Lower leg skin (tissue), 4 donors: ENCODE measurements around the gene ZCCHC24. TPM values are rescaled to one million over a fixed set of nuclear protein-coding genes. Genes with fewer than 3 reads are reported as not detected.
A peak's percentile ranks its signal among the peaks of the same experiment; 100 is the strongest.

Experiments
- DNase-seq, 2 donors: peaks; one replicate each; pipeline ENCODE4 v3.0.0-alpha.2; 2019; ENCODE audit warnings: low spot score in 2 of 2
- H3K4me3 ChIP-seq: fragments of 200-600 bp; sonication (generic); 2 replicates; pipeline ENCODE4 v1.5.1; 2017; ENCODE audit warnings: mild to moderate bottlenecking, low read depth; ENCODE audit not compliant: poor library complexity, severe bottlenecking
- POLR2A ChIP-seq, 2 donors: fragments of 450-650 bp; IDR thresholded peaks; one replicate each; pipeline ENCODE4 v1.6.1; 2016 to 2017; ENCODE audit warnings: antibody characterized with exemption in 2 of 2, mild to moderate bottlenecking in 1 of 2, moderate library complexity in 1 of 2
- WGBS, 2 donors: methylation state at CpG; one replicate each; pipeline ENCODE4 v1.1.5; 2018; 5-methylcytosine and 5-hydroxymethylcytosine counted together
- intact Hi-C: fragments of 100-400 bp; cut with DNase I; formaldehyde crosslinking; loops from one replicate; pipeline ENCODE4 v1.15.0; 2023; ENCODE audit warnings: low total_unique reads
- total RNA-seq, 4 donors: library from RNA; depleted of rRNA; stranded (reverse); fragments of >200 nt; gene quantifications; one replicate each; pipeline ENCODE4 v1.1.0, GENCODE V29; 2016
- TF ChIP-seq, protein P1 (sequence below), 3 donors: fragments of 450-650 bp; IDR thresholded peaks; one replicate each; pipeline ENCODE4 v1.5.1; 2016; ENCODE audit warnings: antibody characterized with exemption in 3 of 3, mild to moderate bottlenecking in 3 of 3, moderate library complexity in 2 of 3

Gene ZCCHC24
- total RNA-seq, 4 donors from 2014 or later: 9.9 to 16.8 (median 13.1) TPM

DNA sequence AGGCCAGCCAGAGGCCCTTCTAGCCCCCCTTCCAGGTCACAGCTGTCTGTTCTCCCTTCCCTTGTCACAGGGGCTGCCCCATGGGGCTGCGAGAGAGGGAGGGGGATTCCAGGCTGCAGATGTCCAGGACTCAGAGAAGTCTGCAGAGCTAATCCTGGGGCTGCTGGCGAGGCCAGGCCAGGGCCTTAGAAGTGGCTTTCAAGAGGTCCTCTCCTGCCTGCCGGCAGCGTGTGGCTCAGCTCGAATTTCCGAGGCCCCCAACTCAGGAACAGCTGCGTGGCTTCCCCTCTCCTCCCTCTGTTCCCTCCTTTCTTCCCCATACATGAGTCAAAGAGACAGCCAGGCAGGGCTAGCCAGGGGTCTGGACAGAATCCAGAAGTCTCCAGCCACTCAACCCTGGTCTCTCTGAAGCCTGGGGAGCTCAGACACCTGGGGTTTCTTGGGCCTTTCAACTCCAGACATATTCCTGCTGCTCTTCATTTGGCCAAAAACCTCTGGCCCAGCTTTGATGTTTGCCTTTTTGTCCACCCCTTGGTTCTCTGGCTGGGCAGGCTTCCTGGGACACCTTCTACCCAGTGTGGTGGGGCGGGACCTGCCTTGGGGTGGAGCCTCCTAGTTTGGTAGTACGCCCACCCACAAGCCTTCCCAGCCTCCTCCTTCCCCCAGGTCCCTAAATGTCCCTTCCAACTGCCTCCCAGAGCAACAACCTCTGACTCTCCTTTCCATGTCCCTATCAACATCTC is 45.1 kb upstream of the ZCCHC24 start:
- TF ChIP-seq, protein P1, sequence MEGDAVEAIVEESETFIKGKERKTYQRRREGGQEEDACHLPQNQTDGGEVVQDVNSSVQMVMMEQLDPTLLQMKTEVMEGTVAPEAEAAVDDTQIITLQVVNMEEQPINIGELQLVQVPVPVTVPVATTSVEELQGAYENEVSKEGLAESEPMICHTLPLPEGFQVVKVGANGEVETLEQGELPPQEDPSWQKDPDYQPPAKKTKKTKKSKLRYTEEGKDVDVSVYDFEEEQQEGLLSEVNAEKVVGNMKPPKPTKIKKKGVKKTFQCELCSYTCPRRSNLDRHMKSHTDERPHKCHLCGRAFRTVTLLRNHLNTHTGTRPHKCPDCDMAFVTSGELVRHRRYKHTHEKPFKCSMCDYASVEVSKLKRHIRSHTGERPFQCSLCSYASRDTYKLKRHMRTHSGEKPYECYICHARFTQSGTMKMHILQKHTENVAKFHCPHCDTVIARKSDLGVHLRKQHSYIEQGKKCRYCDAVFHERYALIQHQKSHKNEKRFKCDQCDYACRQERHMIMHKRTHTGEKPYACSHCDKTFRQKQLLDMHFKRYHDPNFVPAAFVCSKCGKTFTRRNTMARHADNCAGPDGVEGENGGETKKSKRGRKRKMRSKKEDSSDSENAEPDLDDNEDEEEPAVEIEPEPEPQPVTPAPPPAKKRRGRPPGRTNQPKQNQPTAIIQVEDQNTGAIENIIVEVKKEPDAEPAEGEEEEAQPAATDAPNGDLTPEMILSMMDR (IDR thresholded peaks at IDR 0.05): no peak
- no peak for TF ChIP-seq POLR2A (IDR thresholded peaks at IDR 0.05)
- no peak overlapping the region for H3K4me3 ChIP-seq
- peak in 1 of 2 donors; percentile 65 for DNase-seq
- intact Hi-C loops: no loop called here
- WGBS, 2 donors: 85 to 89% methylated on average over 8 to 9 of the region's 9 CpGs

DNA sequence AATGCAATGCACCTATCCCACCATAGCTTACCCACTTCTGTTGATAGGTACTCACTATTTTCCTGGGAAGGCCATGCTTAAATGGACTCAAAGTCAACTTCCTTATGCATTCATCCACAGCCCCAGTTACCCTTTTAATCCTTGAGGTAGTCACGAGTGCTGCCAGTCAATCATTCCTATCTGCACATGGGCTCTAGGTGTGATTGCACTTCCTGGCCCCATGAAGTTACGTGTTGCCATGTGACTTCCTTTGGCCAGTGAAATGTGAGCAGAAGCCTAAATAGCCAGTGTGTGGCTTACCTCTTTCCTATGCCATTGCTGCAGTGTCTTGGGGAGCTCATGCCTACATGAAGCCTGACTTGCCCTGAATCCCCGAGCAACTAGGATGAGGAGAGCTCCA is 43.4 kb upstream of the ZCCHC24 start:
- WGBS, 2 donors: 79% methylated on average over 3 of the region's 3 CpGs
- peak in 1 of 2 donors; percentile 32 for DNase-seq
- intact Hi-C loops: no loop called here
- TF ChIP-seq, protein P1 (IDR thresholded peaks at IDR 0.05): no peak
- no peak for TF ChIP-seq POLR2A (IDR thresholded peaks at IDR 0.05)
- H3K4me3 ChIP-seq: no peak overlapping the region

DNA sequence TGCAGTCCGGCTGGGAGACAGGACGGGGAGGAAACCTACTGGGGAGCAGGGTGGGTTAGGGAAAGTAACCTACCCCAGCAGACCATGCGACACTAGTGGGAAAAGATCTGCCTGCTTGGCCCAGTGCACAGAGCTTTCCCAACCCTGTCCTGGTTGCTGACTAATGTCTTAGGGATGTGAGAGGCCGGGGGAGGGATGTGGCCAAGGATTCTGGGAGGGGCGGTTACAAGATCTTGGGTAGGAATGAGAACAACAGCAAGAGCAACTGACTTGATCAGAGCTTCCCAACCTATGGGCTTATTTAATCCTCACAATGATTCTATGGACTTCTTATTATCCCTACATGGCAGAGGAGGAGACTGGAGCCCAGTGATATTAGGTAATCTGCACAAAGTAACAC is 42.9 kb upstream of the ZCCHC24 start:
- intact Hi-C loops: no loop called here
- no peak for TF ChIP-seq POLR2A (IDR thresholded peaks at IDR 0.05)
- TF ChIP-seq, protein P1 (IDR thresholded peaks at IDR 0.05): no peak
- 22 to 35% methylated on average over 4 to 5 of the region's 5 CpGs for WGBS, 2 donors
- no peak overlapping the region for H3K4me3 ChIP-seq
- peak; percentile 81 to 95 for DNase-seq

DNA sequence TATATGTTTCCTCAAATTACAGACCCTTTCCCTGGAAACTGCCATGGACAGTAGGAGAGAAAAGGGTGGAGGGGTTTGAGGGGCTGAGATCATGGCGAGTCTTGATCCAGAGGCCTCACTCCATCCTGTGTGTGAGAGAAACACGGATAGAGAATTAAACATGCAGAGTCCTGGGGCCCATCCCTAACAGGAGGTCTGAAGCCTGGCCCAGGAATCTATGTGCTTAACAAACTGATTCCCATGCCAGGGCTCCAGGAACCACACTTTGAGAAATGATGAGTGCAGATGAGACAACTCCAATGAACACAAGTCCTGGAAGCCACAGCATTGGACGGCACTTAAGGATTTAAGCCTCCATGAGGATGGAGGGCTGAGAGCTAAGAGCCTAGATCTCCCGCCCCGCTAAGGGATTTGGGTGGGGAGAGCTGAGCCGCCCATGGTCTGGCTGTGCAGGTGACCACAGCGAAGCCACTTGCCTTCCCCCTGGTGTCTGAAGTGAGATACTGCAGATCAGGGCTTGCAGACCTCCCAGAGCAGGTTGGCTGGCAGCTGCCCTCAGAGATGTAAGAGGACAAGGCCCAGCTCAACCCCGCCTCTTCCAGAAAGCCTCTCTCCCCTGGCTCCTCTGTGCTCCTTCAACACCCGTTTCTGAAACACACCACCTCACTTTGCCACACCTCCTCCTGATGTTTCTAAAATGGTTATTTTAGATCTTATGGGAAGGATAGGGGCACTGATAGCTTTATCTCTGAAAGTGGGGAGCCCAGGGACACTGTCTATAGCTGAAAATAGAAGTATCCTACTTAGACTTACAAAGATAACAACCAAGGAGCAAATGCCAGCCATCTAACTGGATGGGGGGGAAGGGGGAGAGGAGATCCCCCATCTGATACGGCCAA is 42.1 kb upstream of the ZCCHC24 start:
- WGBS, 2 donors: 78 to 79% methylated on average over 10 of the region's 10 CpGs
- peak in 1 of 2 donors; percentile 90 for DNase-seq
- no peak overlapping the region for H3K4me3 ChIP-seq
- TF ChIP-seq POLR2A (IDR thresholded peaks at IDR 0.05): no peak
- TF ChIP-seq, protein P1 (IDR thresholded peaks at IDR 0.05): no peak
- intact Hi-C loops: no loop called here

DNA sequence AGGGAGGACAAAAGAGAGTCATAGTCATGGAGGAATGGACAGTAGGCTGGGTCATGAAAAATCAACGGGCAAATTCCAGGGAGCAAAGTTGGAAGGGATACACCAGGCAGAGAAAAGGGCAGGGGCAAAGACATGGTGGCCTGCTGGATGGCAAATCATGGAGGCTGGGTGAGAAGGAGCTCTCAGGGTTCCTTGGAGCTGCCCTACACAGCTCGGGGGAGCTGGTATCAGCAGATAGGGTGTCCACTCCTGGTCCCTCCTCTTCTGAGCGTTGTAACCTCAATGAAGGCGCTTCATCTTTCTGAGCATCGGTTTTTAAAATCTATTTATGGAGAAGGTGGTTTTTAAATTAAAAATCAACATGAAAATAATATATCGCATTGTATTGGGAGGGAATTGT is 39.1 kb upstream of the ZCCHC24 start:
- intact Hi-C loops: no loop called here
- WGBS, 2 donors: 76 to 83% methylated on average over 6 of the region's 6 CpGs
- no peak overlapping the region for H3K4me3 ChIP-seq
- peak in 1 of 2 donors; percentile 56 for DNase-seq
- TF ChIP-seq POLR2A (IDR thresholded peaks at IDR 0.05): no peak
- TF ChIP-seq, protein P1 (IDR thresholded peaks at IDR 0.05): no peak
